ENCODE results near the gene GNAO1.

Gene GNAO1

GRCh38 chr16:56363181-56363716, 172.0 kb downstream of the GNAO1 start:
- peaks cover 59% of the 10 kb centered on the region for H3K36me3 ChIP-seq
- peaks cover 2 to 3% of the 10 kb centered on the region in 2 experiments for H3K4me1 ChIP-seq (ENCODE audit: control insufficient read depth in 1 of 2, insufficient read depth in 1 of 2, low read depth in 1 of 2, low read length in 1 of 2)
- no peaks in the 10 kb centered on the region for H3K27me3 ChIP-seq
- H3K9me3 ChIP-seq = no peaks in the 10 kb centered on the region
- TF ChIP-seq, protein P1, sequence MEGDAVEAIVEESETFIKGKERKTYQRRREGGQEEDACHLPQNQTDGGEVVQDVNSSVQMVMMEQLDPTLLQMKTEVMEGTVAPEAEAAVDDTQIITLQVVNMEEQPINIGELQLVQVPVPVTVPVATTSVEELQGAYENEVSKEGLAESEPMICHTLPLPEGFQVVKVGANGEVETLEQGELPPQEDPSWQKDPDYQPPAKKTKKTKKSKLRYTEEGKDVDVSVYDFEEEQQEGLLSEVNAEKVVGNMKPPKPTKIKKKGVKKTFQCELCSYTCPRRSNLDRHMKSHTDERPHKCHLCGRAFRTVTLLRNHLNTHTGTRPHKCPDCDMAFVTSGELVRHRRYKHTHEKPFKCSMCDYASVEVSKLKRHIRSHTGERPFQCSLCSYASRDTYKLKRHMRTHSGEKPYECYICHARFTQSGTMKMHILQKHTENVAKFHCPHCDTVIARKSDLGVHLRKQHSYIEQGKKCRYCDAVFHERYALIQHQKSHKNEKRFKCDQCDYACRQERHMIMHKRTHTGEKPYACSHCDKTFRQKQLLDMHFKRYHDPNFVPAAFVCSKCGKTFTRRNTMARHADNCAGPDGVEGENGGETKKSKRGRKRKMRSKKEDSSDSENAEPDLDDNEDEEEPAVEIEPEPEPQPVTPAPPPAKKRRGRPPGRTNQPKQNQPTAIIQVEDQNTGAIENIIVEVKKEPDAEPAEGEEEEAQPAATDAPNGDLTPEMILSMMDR (IDR thresholded peaks at IDR 0.05) = no peak
- H3K4me3 ChIP-seq (ENCODE audit: low read depth in 1 of 2, low read length in 1 of 2) = no peak overlapping the region
- no peak overlapping the region for H3K27ac ChIP-seq

DNA sequence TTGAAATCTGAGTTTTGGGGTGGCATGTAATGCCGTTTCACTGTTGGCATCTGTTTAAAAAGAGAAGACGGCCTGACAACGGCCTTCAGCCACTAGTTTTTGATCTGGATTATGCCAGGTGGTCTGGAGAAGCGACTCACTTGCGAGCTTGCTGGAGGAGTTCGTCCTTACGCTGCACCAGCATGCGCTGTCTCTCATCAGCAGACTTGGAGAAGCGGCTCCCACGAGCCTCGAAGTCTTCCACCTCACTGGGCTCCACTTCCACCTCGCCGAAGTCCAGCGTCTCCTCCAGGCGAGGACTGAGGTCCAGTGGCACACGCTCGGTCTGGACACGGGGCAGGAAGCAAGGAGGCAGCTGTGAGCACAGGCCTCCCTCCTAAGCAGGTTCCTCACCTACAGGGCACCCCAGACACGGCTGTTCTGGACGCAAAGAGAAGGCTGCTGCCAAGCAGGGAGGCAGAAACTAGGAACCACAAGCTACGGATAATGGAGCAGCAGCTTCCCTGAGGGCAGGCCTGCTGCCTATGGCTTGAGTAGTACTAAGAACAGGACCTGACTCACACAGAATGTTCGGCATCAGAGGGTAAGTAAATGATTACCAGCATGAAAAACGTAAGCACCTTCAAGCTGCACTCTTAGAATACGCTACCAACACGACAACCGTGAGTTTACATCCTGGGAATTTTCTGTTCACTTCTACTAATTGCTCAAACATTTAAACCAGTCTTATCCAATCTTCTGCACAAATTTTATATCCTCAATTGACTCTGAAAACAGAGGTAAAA, 172.7 kb downstream of the GNAO1 start:
- H3K36me3 ChIP-seq = peaks cover 67% of the 10 kb centered on the region
- no peaks in the 10 kb centered on the region for H3K27me3 ChIP-seq
- TF ChIP-seq, protein P1 (IDR thresholded peaks at IDR 0.05) = no peak
- H3K4me1 ChIP-seq (ENCODE audit: control insufficient read depth in 1 of 2, insufficient read depth in 1 of 2, low read depth in 1 of 2, low read length in 1 of 2) = no peaks in the 10 kb centered on the region
- no peaks in the 10 kb centered on the region for H3K9me3 ChIP-seq
- H3K4me3 ChIP-seq (ENCODE audit: low read depth in 1 of 2, low read length in 1 of 2) = no peak overlapping the region
- H3K27ac ChIP-seq = no peak overlapping the region

GRCh38 chr16:56364865-56365264, 173.6 kb downstream of the GNAO1 start:
- H3K27me3 ChIP-seq = no peaks in the 10 kb centered on the region
- H3K4me1 ChIP-seq (ENCODE audit: control insufficient read depth in 1 of 2, insufficient read depth in 1 of 2, low read depth in 1 of 2, low read length in 1 of 2) = no peaks in the 10 kb centered on the region
- H3K36me3 ChIP-seq = peaks cover 70% of the 10 kb centered on the region
- TF ChIP-seq, protein P1 (IDR thresholded peaks at IDR 0.05) = no peak
- no peak overlapping the region for H3K4me3 ChIP-seq (ENCODE audit: low read depth in 1 of 2, low read length in 1 of 2)
- H3K9me3 ChIP-seq = no peaks in the 10 kb centered on the region
- no peak overlapping the region for H3K27ac ChIP-seq

DNA sequence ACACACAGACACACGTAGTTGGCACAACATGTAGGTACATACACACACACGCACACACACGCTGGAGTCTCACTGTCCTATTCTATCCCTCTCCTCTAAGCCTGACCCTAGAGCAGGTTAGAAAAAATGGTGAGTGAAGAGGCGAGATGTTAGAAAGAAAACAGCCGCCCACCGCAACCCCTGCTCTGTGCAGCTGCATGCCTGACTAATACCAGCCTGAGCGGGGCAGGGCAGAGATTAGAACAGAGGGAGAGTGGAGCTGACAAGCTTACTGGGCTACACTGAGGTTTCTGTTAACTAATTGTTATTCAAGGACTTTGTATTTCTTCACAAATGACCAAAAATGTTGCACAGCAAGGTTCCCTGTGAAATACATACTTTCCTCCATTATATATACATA, 174.3 kb downstream of the GNAO1 start:
- H3K4me1 ChIP-seq (ENCODE audit: control insufficient read depth in 1 of 2, insufficient read depth in 1 of 2, low read depth in 1 of 2, low read length in 1 of 2) = no peaks in the 10 kb centered on the region
- no peak overlapping the region for H3K4me3 ChIP-seq (ENCODE audit: low read depth in 1 of 2, low read length in 1 of 2)
- TF ChIP-seq, protein P1 (IDR thresholded peaks at IDR 0.05) = no peak
- peaks cover 70% of the 10 kb centered on the region for H3K36me3 ChIP-seq
- no peaks in the 10 kb centered on the region for H3K27me3 ChIP-seq
- no peaks in the 10 kb centered on the region for H3K9me3 ChIP-seq
- no peak overlapping the region for H3K27ac ChIP-seq

- Histone ChIP-seq H3K9me3 (no peaks in the 10 kb centered on the region), H3K27me3 (no peaks in the 10 kb centered on the region), H3K36me3 (peaks cover 69% of the 10 kb centered on the region), H3K27ac (no peak overlapping the region), H3K4me1 (ENCODE audit: control insufficient read depth in 1 of 2, insufficient read depth in 1 of 2, low read depth in 1 of 2, low read length in 1 of 2) (no peaks in the 10 kb centered on the region), H3K4me3 (ENCODE audit: low read depth in 1 of 2, low read length in 1 of 2) (no peak overlapping the region)
- TF ChIP-seq, protein P1 (IDR thresholded peaks at IDR 0.05) = no peak
Observed at GRCh38 chr16:56366945-56367344, 175.7 kb downstream of the GNAO1 start.

Measured in neutrophil (primary cell).